Neuron (in vitro differentiated cells): ENCODE results near the gene COPB2.
"Not testable (repeated sequence)": the region's sequence is repeated elsewhere in the genome, so short reads cannot be mapped to it uniquely, and the experiment has no call there.

ENCODE experiments used
- H2AFZ ChIP-seq: one replicate; pipeline ENCODE4 v1.6.1; 2013; ENCODE audit warnings: low read depth, mild to moderate bottlenecking, inconsistent platforms, low read length, moderate library complexity
- H3K27me3 ChIP-seq: one replicate; pipeline ENCODE4 v1.6.1; 2013; ENCODE audit warnings: low read length; ENCODE audit not compliant: insufficient read depth
- H3K36me3 ChIP-seq: one replicate; pipeline ENCODE4 v1.6.1; 2013; ENCODE audit warnings: low read length; ENCODE audit not compliant: insufficient read depth
- H3K4me1 ChIP-seq: one replicate; pipeline ENCODE4 v1.6.1; 2013; ENCODE audit warnings: low read length; ENCODE audit not compliant: insufficient read depth
- H3K4me3 ChIP-seq: 2 replicates; pipeline ENCODE4 v1.5.1; 2013; ENCODE audit warnings: mild to moderate bottlenecking, low read length, moderate library complexity
- H3K9me3 ChIP-seq: one replicate; pipeline ENCODE4 v1.6.1; 2013; ENCODE audit warnings: low read length

The COPB2 gene

GRCh38 chr3:139338405-139338804, 51.0 kb downstream of the COPB2 start:
- Histone ChIP-seq H3K4me1 (no peaks in the 10 kb centered on the region), H3K36me3 (no peaks in the 10 kb centered on the region), H2AFZ (no peak overlapping the region), H3K27me3 (peaks cover 11% of the 10 kb centered on the region), H3K9me3 (no peaks in the 10 kb centered on the region), H3K4me3 (no peak overlapping the region)

GRCh38 chr3:139334675-139335074, 54.8 kb downstream of the COPB2 start:
- not testable (repeated sequence) for H3K36me3 ChIP-seq, H3K4me3 ChIP-seq, H3K27me3 ChIP-seq, H3K9me3 ChIP-seq, H2AFZ ChIP-seq, H3K4me1 ChIP-seq

GRCh38 chr3:139332092-139332491, 57.4 kb downstream of the COPB2 start:
- Histone ChIP-seq H2AFZ (no peak overlapping the region), H3K4me1 (no peaks in the 10 kb centered on the region), H3K36me3 (no peaks in the 10 kb centered on the region), H3K4me3 (no peak overlapping the region), H3K9me3 (no peaks in the 10 kb centered on the region), H3K27me3 (peaks cover 15% of the 10 kb centered on the region)

DNA sequence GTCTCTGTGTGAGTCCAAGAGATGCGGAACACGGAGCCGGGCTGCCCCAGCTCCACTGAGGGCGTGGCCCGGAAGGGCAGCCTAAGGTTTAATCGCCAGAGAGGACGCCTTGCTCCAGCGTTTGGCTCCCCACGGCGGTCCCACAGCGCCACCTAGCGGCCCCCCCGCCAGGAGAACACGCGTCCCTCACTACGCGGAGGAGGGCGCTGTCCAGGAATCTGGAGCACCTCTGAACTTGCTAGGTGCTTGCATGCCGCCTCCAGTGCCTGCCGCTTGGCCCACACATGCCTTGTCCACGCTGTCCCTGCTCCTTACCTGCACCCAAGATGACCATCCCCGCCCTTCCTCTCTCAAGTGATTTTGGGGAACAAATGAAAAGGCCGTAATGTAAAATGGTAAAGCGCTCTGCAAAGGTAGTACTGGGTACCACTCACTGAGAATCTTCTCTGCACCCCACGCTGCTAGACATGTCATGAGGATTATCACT, 60.0 kb downstream of the COPB2 start:
- no peaks in the 10 kb centered on the region for H3K9me3 ChIP-seq
- H2AFZ ChIP-seq: peak overlapping the region; percentile 11
- H3K36me3 ChIP-seq: no peaks in the 10 kb centered on the region
- H3K27me3 ChIP-seq: peaks cover 23% of the 10 kb centered on the region
- no peaks in the 10 kb centered on the region for H3K4me1 ChIP-seq
- H3K4me3 ChIP-seq: peak overlapping the region; percentile 33

GRCh38 chr3:139328356-139328755, 61.1 kb downstream of the COPB2 start:
- Histone ChIP-seq H3K27me3 (peaks cover 23% of the 10 kb centered on the region), H3K36me3 (no peaks in the 10 kb centered on the region), H3K4me3 (no peak overlapping the region), H2AFZ (no peak overlapping the region), H3K9me3 (no peaks in the 10 kb centered on the region), H3K4me1 (no peaks in the 10 kb centered on the region)

DNA sequence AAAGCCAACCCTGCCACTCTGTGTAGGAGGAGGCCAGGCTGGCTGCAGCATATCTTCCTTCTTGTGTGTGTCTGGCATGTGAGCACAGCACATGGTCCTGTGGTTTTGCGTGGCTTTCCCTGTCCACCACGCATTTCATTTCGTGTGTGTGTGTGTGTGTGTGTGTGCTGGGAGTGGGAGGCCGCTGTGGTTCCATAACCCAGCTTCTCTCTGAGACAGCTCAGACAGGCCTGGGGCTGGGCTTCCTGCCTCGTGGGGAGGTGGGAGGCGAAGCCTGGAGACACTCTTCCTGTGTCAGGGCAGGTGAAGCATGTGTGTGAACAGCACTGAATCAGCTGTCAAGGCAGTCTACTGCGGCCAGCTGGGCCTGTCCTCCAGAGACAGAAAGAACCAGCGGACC, 61.6 kb downstream of the COPB2 start:
- Histone ChIP-seq H3K4me1 (no peaks in the 10 kb centered on the region), H3K4me3 (no peak overlapping the region), H2AFZ (no peak overlapping the region), H3K27me3 (peaks cover 26% of the 10 kb centered on the region), H3K9me3 (no peaks in the 10 kb centered on the region), H3K36me3 (no peaks in the 10 kb centered on the region)

- no peak overlapping the region for H3K4me3 ChIP-seq
- H3K9me3 ChIP-seq: no peaks in the 10 kb centered on the region
- no peaks in the 10 kb centered on the region for H3K4me1 ChIP-seq
- H3K27me3 ChIP-seq: peaks cover 25% of the 10 kb centered on the region
- H3K36me3 ChIP-seq: no peaks in the 10 kb centered on the region
- no peak overlapping the region for H2AFZ ChIP-seq
Measured at GRCh38 chr3:139327231-139327630, 62.2 kb downstream of the COPB2 start.

DNA sequence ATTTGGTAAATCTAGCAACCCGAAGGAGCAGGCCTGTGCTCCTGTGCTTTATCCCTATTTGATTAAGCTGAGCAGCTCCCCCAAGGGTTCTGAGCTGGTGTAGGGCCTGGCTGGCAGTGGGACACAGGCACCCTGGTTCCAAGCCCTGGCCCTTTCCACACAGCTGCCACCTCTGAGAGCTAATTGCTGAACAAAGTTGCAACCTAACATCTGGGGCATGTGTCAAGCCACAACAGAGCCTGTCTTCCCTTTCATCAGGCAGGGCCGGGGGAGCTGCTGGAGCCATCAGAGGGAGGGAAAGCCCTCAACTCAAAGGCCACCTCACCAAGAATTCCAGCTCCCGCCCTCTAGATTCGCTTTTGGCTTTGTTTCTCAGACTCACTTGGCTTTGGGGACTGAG, 62.7 kb downstream of the COPB2 start:
- no peak overlapping the region for H3K4me3 ChIP-seq
- H3K36me3 ChIP-seq: no peaks in the 10 kb centered on the region
- no peaks in the 10 kb centered on the region for H3K4me1 ChIP-seq
- peaks cover 24% of the 10 kb centered on the region for H3K27me3 ChIP-seq
- no peaks in the 10 kb centered on the region for H3K9me3 ChIP-seq
- H2AFZ ChIP-seq: no peak overlapping the region

DNA sequence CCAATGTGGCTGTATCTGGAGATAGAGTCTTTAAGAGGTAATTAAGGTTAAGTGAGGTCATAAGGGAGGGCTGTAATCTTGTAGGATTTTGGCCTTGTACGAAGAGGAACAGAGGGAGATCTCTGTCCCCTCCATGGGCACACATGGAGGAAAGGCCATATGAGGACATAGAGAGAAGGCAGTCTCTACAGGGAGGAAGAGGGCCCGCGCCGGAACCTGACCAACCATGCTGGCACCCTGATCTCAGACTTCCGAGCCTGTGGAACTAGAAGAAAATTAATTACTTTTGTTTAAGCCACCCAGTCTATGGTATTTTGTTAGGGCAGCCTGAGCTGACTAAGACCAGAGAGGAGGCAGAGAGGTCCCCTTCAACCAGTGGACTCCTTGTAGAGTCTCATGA, 63.3 kb downstream of the COPB2 start:
- H3K36me3 ChIP-seq: no peaks in the 10 kb centered on the region
- H3K4me3 ChIP-seq: no peak overlapping the region
- no peaks in the 10 kb centered on the region for H3K4me1 ChIP-seq
- H3K27me3 ChIP-seq: peaks cover 28% of the 10 kb centered on the region
- H3K9me3 ChIP-seq: no peaks in the 10 kb centered on the region
- H2AFZ ChIP-seq: no peak overlapping the region

GRCh38 chr3:139325551-139325950, 63.9 kb downstream of the COPB2 start:
- H3K9me3 ChIP-seq: no peaks in the 10 kb centered on the region
- peaks cover 29% of the 10 kb centered on the region for H3K27me3 ChIP-seq
- H2AFZ ChIP-seq: no peak overlapping the region
- H3K4me3 ChIP-seq: no peak overlapping the region
- no peaks in the 10 kb centered on the region for H3K36me3 ChIP-seq
- no peaks in the 10 kb centered on the region for H3K4me1 ChIP-seq

DNA sequence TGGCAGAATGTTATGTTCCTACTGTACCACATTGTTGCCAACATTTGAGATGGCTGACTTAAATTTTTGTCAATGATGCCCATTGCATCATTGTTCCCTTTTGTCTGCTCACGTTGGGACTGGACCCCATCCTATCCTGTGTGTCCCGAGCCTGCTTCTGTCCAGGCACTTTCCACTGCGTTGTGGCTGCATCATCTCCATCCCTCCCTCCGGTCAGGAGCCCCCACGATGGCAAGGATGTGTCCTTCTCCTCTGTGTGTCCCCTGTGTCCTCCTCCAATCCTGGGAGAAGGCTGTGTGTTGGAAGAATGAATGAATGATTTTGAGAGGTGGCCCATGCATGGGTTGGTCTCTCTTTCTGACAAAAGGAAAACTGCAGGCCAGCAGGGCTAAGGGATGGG, 65.0 kb downstream of the COPB2 start:
- Histone ChIP-seq H3K36me3 (no peaks in the 10 kb centered on the region), H3K4me1 (no peaks in the 10 kb centered on the region), H3K27me3 (peaks cover 29% of the 10 kb centered on the region), H3K9me3 (no peaks in the 10 kb centered on the region), H3K4me3 (no peak overlapping the region), H2AFZ (no peak overlapping the region)

DNA sequence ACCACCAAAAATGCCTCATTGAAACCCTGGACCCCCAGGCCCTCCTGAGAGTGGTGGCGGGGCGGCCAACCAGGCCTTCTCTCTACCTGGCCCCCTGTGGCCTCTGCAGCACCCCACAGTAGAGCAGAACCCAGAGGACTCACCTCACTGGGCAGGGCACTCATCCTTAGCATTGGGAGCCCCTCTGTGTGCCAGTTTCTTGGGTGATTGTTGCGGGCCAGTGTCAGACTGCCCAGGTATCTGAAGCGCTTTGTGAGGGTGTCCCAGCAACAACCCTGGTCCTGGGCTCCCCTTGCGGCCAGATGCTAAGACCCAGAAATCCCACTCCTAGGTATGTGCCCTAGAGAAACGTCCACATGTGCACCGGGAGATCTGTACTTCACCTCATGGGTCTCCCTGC, 66.3 kb downstream of the COPB2 start:
- Histone ChIP-seq H3K36me3 (no peaks in the 10 kb centered on the region), H3K4me3 (no peak overlapping the region), H3K9me3 (no peaks in the 10 kb centered on the region), H2AFZ (no peak overlapping the region), H3K27me3 (peaks cover 25% of the 10 kb centered on the region), H3K4me1 (no peaks in the 10 kb centered on the region)

- no peaks in the 10 kb centered on the region for H3K9me3 ChIP-seq
- H3K36me3 ChIP-seq: no peaks in the 10 kb centered on the region
- no peak overlapping the region for H3K4me3 ChIP-seq
- H3K27me3 ChIP-seq: peaks cover 21% of the 10 kb centered on the region
- no peaks in the 10 kb centered on the region for H3K4me1 ChIP-seq
- H2AFZ ChIP-seq: no peak overlapping the region
Measured at GRCh38 chr3:139322346-139322745, 67.1 kb downstream of the COPB2 start.

DNA sequence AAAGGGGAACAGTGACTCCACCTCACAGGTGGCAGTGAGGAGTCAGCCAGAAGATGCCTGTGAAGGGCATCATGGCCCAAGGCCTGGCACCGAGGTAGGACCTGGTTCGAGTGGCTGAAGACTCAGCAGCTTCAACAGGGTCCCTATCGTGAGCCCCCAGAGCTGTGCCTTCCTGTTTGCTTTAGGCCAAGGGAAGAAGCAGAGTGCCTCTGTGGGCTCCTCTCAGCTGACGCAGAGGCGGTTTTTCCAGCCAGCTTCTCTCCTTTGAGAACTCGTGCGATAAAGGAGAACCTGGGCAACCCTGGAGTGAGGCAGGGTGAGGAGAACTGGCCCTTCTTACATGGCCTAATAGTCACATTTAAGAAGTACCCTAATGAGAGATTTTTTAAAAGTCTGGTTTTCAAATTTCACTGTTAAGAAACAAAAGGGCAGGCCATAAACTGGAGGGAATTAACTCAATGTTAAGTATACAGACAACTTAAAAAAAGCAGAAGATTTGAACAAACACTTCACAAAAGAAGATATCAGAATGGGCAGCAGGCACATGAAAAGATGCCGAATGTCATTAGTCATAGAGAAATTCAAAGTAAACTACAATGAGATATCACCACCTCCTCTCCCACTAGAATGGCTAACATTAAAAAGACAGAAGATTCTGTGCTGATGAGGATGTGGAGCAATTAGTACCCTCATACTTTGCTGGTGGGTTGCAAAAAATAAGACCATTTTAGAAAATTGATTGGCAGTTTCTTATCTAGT, 68.7 kb downstream of the COPB2 start:
- peaks cover 15% of the 10 kb centered on the region for H3K27me3 ChIP-seq
- H3K36me3 ChIP-seq: no peaks in the 10 kb centered on the region
- H2AFZ ChIP-seq: no peak overlapping the region
- no peaks in the 10 kb centered on the region for H3K4me1 ChIP-seq
- no peaks in the 10 kb centered on the region for H3K9me3 ChIP-seq
- no peak overlapping the region for H3K4me3 ChIP-seq
